Measurements from ENCODE around the gene EXOC4.

Gene EXOC4

GRCh38 chr7:133850497-133851280, 597.8 kb downstream of the EXOC4 start:
- Histone ChIP-seq H3K4me3 (ENCODE audit: control insufficient read depth in 1 of 7, extremely low read depth in 1 of 7, insufficient read depth in 4 of 7, low read depth in 2 of 7, low read length in 6 of 7) (no peak overlapping the region), H3K36me3 (ENCODE audit: control insufficient read depth in 4 of 4, insufficient read depth in 4 of 4, low read length in 3 of 4) (no peaks in the 10 kb centered on the region), H3K27me3 (replicated peaks in 2 of 5; ENCODE audit: control insufficient read depth in 4 of 5, insufficient read depth in 5 of 5, low read length in 4 of 5) (no peaks in the 10 kb centered on the region), H3K27ac (ENCODE audit: insufficient read depth in 1 of 2, low read depth in 1 of 2, low read length in 2 of 2, poor library complexity in 1 of 2, severe bottlenecking in 2 of 2) (no peak overlapping the region), H3K4me1 (ENCODE audit: control extremely low read depth in 1 of 4, control insufficient read depth in 4 of 4, insufficient read depth in 4 of 4, low read length in 3 of 4) (no peaks in the 10 kb centered on the region), H3K9me3 (ENCODE audit: control extremely low read depth in 1 of 5, control insufficient read depth in 4 of 5, insufficient read depth in 2 of 5, low read depth in 1 of 5, low read length in 4 of 5) (no peaks in the 10 kb centered on the region)
- no peak for DNase-seq
- 88% methylated on average over 2 of the region's 5 CpGs for WGBS (ENCODE audit: insufficient coverage)
- POLR2A ChIA-PET, result no interaction called here
- CTCF ChIA-PET, result no interaction called here

- POLR2A ChIA-PET, result no interaction called here
- no peaks in the 10 kb centered on the region for H3K4me1 ChIP-seq (ENCODE audit: control extremely low read depth in 1 of 4, control insufficient read depth in 4 of 4, insufficient read depth in 4 of 4, low read length in 3 of 4)
- H3K4me3 ChIP-seq (ENCODE audit: control insufficient read depth in 1 of 7, extremely low read depth in 1 of 7, insufficient read depth in 4 of 7, low read depth in 2 of 7, low read length in 6 of 7), result no peak overlapping the region
- WGBS (ENCODE audit: insufficient coverage), result 94% methylated on average over 2 of the region's 2 CpGs
- DNase-seq, result no peak
- H3K9me3 ChIP-seq (ENCODE audit: control extremely low read depth in 1 of 5, control insufficient read depth in 4 of 5, insufficient read depth in 2 of 5, low read depth in 1 of 5, low read length in 4 of 5), result no peaks in the 10 kb centered on the region
- no peaks in the 10 kb centered on the region for H3K36me3 ChIP-seq (ENCODE audit: control insufficient read depth in 4 of 4, insufficient read depth in 4 of 4, low read length in 3 of 4)
- CTCF ChIA-PET, result no interaction called here
- H3K27ac ChIP-seq (ENCODE audit: insufficient read depth in 1 of 2, low read depth in 1 of 2, low read length in 2 of 2, poor library complexity in 1 of 2, severe bottlenecking in 2 of 2), result no peak overlapping the region
- H3K27me3 ChIP-seq (replicated peaks in 2 of 5; ENCODE audit: control insufficient read depth in 4 of 5, insufficient read depth in 5 of 5, low read length in 4 of 5), result no peaks in the 10 kb centered on the region
These were observed 598.5 kb downstream of the EXOC4 start for GRCh38 chr7:133851411-133851810.

GRCh38 chr7:133853706-133854276, 600.9 kb downstream of the EXOC4 start:
- no peak overlapping the region for H3K4me3 ChIP-seq (ENCODE audit: control insufficient read depth in 1 of 7, extremely low read depth in 1 of 7, insufficient read depth in 4 of 7, low read depth in 2 of 7, low read length in 6 of 7)
- no peaks in the 10 kb centered on the region for H3K27me3 ChIP-seq (replicated peaks in 2 of 5; ENCODE audit: control insufficient read depth in 4 of 5, insufficient read depth in 5 of 5, low read length in 4 of 5)
- H3K9me3 ChIP-seq (ENCODE audit: control extremely low read depth in 1 of 5, control insufficient read depth in 4 of 5, insufficient read depth in 2 of 5, low read depth in 1 of 5, low read length in 4 of 5), result no peaks in the 10 kb centered on the region
- H3K27ac ChIP-seq (ENCODE audit: insufficient read depth in 1 of 2, low read depth in 1 of 2, low read length in 2 of 2, poor library complexity in 1 of 2, severe bottlenecking in 2 of 2), result no peak overlapping the region
- ChIA-PET POLR2A (no interaction called here), CTCF (interaction anchor here (0.9 to 1.1 kb wide), 2 partner anchors 13 to 53 kb away, joined by 3 to 4 read pairs; no protein-coding TSS in a partner anchor)
- H3K36me3 ChIP-seq (ENCODE audit: control insufficient read depth in 4 of 4, insufficient read depth in 4 of 4, low read length in 3 of 4), result no peaks in the 10 kb centered on the region
- WGBS (ENCODE audit: insufficient coverage), result 89% methylated on average over 6 of the region's 6 CpGs
- peak; percentile 26 to 57 (median 56) for DNase-seq
- no peaks in the 10 kb centered on the region for H3K4me1 ChIP-seq (ENCODE audit: control extremely low read depth in 1 of 4, control insufficient read depth in 4 of 4, insufficient read depth in 4 of 4, low read length in 3 of 4)

- Histone ChIP-seq H3K36me3 (ENCODE audit: control insufficient read depth in 4 of 4, insufficient read depth in 4 of 4, low read length in 3 of 4) (no peaks in the 10 kb centered on the region), H3K4me1 (ENCODE audit: control extremely low read depth in 1 of 4, control insufficient read depth in 4 of 4, insufficient read depth in 4 of 4, low read length in 3 of 4) (no peaks in the 10 kb centered on the region), H3K9me3 (ENCODE audit: control extremely low read depth in 1 of 5, control insufficient read depth in 4 of 5, insufficient read depth in 2 of 5, low read depth in 1 of 5, low read length in 4 of 5) (no peaks in the 10 kb centered on the region), H3K27ac (ENCODE audit: insufficient read depth in 1 of 2, low read depth in 1 of 2, low read length in 2 of 2, poor library complexity in 1 of 2, severe bottlenecking in 2 of 2) (no peak overlapping the region), H3K27me3 (replicated peaks in 2 of 5; ENCODE audit: control insufficient read depth in 4 of 5, insufficient read depth in 5 of 5, low read length in 4 of 5) (no peaks in the 10 kb centered on the region), H3K4me3 (ENCODE audit: control insufficient read depth in 1 of 7, extremely low read depth in 1 of 7, insufficient read depth in 4 of 7, low read depth in 2 of 7, low read length in 6 of 7) (no peak overlapping the region)
- peak; percentile 25 to 57 (median 51) for DNase-seq
- ChIA-PET CTCF (interaction anchor here (0.7 to 0.9 kb wide), 2 partner anchors 31 to 52 kb away, joined by 4 read pairs; no protein-coding TSS in a partner anchor), POLR2A (no interaction called here)
These were observed 601.9 kb downstream of the EXOC4 start for GRCh38 chr7:133854739-133855138.

- CTCF ChIA-PET, result no interaction called here
- Histone ChIP-seq H3K4me3 (ENCODE audit: control insufficient read depth in 1 of 7, extremely low read depth in 1 of 7, insufficient read depth in 4 of 7, low read depth in 2 of 7, low read length in 6 of 7) (no peak overlapping the region), H3K9me3 (ENCODE audit: control extremely low read depth in 1 of 5, control insufficient read depth in 4 of 5, insufficient read depth in 2 of 5, low read depth in 1 of 5, low read length in 4 of 5) (no peaks in the 10 kb centered on the region), H3K36me3 (ENCODE audit: control insufficient read depth in 4 of 4, insufficient read depth in 4 of 4, low read length in 3 of 4) (no peaks in the 10 kb centered on the region), H3K27me3 (replicated peaks in 2 of 5; ENCODE audit: control insufficient read depth in 4 of 5, insufficient read depth in 5 of 5, low read length in 4 of 5) (no peaks in the 10 kb centered on the region), H3K27ac (ENCODE audit: insufficient read depth in 1 of 2, low read depth in 1 of 2, low read length in 2 of 2, poor library complexity in 1 of 2, severe bottlenecking in 2 of 2) (no peak overlapping the region), H3K4me1 (ENCODE audit: control extremely low read depth in 1 of 4, control insufficient read depth in 4 of 4, insufficient read depth in 4 of 4, low read length in 3 of 4) (no peaks in the 10 kb centered on the region)
- over 99% methylated on average over 20 of the region's 23 CpGs for WGBS (ENCODE audit: insufficient coverage)
- POLR2A ChIA-PET, result no interaction called here
- DNase-seq, result no peak
These were observed 604.7 kb downstream of the EXOC4 start for GRCh38 chr7:133857376-133858119.

GRCh38 chr7:133858311-133858710, 605.4 kb downstream of the EXOC4 start:
- 100% methylated on average over 5 of the region's 6 CpGs for WGBS (ENCODE audit: insufficient coverage)
- ChIA-PET POLR2A (no interaction called here), CTCF (no interaction called here)
- no peak for DNase-seq
- H3K9me3 ChIP-seq (ENCODE audit: control extremely low read depth in 1 of 5, control insufficient read depth in 4 of 5, insufficient read depth in 2 of 5, low read depth in 1 of 5, low read length in 4 of 5), result no peaks in the 10 kb centered on the region
- no peak overlapping the region for H3K27ac ChIP-seq (ENCODE audit: insufficient read depth in 1 of 2, low read depth in 1 of 2, low read length in 2 of 2, poor library complexity in 1 of 2, severe bottlenecking in 2 of 2)
- H3K4me1 ChIP-seq (ENCODE audit: control extremely low read depth in 1 of 4, control insufficient read depth in 4 of 4, insufficient read depth in 4 of 4, low read length in 3 of 4), result no peaks in the 10 kb centered on the region
- no peaks in the 10 kb centered on the region for H3K27me3 ChIP-seq (replicated peaks in 2 of 5; ENCODE audit: control insufficient read depth in 4 of 5, insufficient read depth in 5 of 5, low read length in 4 of 5)
- H3K4me3 ChIP-seq (ENCODE audit: control insufficient read depth in 1 of 7, extremely low read depth in 1 of 7, insufficient read depth in 4 of 7, low read depth in 2 of 7, low read length in 6 of 7), result no peak overlapping the region
- H3K36me3 ChIP-seq (ENCODE audit: control insufficient read depth in 4 of 4, insufficient read depth in 4 of 4, low read length in 3 of 4), result no peaks in the 10 kb centered on the region

GRCh38 chr7:133859231-133859630, 606.4 kb downstream of the EXOC4 start:
- POLR2A ChIA-PET, result no interaction called here
- DNase-seq, result no peak
- WGBS (ENCODE audit: insufficient coverage), result 94% methylated on average over 3 of the region's 5 CpGs
- Histone ChIP-seq H3K4me1 (ENCODE audit: control extremely low read depth in 1 of 4, control insufficient read depth in 4 of 4, insufficient read depth in 4 of 4, low read length in 3 of 4) (no peaks in the 10 kb centered on the region), H3K9me3 (ENCODE audit: control extremely low read depth in 1 of 5, control insufficient read depth in 4 of 5, insufficient read depth in 2 of 5, low read depth in 1 of 5, low read length in 4 of 5) (no peaks in the 10 kb centered on the region), H3K36me3 (ENCODE audit: control insufficient read depth in 4 of 4, insufficient read depth in 4 of 4, low read length in 3 of 4) (no peaks in the 10 kb centered on the region), H3K27me3 (replicated peaks in 2 of 5; ENCODE audit: control insufficient read depth in 4 of 5, insufficient read depth in 5 of 5, low read length in 4 of 5) (no peaks in the 10 kb centered on the region), H3K4me3 (ENCODE audit: control insufficient read depth in 1 of 7, extremely low read depth in 1 of 7, insufficient read depth in 4 of 7, low read depth in 2 of 7, low read length in 6 of 7) (no peak overlapping the region), H3K27ac (ENCODE audit: insufficient read depth in 1 of 2, low read depth in 1 of 2, low read length in 2 of 2, poor library complexity in 1 of 2, severe bottlenecking in 2 of 2) (no peak overlapping the region)
- CTCF ChIA-PET, result no interaction called here
